Left cardiac atrium (tissue), 4 donors: ENCODE results near the gene USP17L29. TPM values are rescaled to one million over a fixed set of nuclear protein-coding genes. Genes with fewer than 3 reads are reported as not detected.
A peak's percentile ranks its signal among the peaks of the same experiment; 100 is the strongest.
"Not testable (repeated sequence)": the region's sequence is repeated elsewhere in the genome, so short reads cannot be mapped to it uniquely, and the experiment has no call there.

Experiments
- ATAC-seq, 2 donors: fragments of 200-7000 bp; cut with Tn5 transposase; one replicate each; pipeline ENCODE4 v1.9.1; 2020; ENCODE audit warnings: mild to moderate bottlenecking in 2 of 2, moderate library complexity in 2 of 2
- DNase-seq: peaks from one replicate; pipeline ENCODE4 v3.0.0-alpha.2; 2020
- intact Hi-C, 2 donors: fragments of 100-400 bp; cut with DNase I; formaldehyde crosslinking; loops; one replicate each; pipeline versions ENCODE4 v1.14.1 to v1.15.1; 2022 to 2023
- long read RNA-seq: library from polyadenylated mRNA; unstranded; transcript quantifications from one replicate; pipeline ENCODE4 v2.0.0, GENCODE V29; 2021
- total RNA-seq, 2 donors: library from RNA; stranded (reverse); fragmentation: NEBNext Ultra II Directional; extraction: Animal tissue kit (Norgen Biotek cat#: 25700); gene quantifications; one replicate each; pipeline ENCODE4 v1.2.1, GENCODE V29; 2021
- donor health status: DM: no; HTN: yes; CAD: no.
- donor health status: DM: no; HTN: yes; CAD: no; lungs with severe emphysema.
- donor health status: DM: yes; HTN: yes; CAD: no.
- donor health status: Dilated cardiomyopathy.

Gene USP17L29
- not detected for total RNA-seq
- long read RNA-seq = 0 reads

- ATAC-seq, DNase-seq, intact Hi-C loops: not testable (repeated sequence)
Observed at GRCh38 chr4:9353338-9353737, at the start of gene USP17L29. Gene USP17L29, plus strand, starts transcription at chr4:9353638. Its CDS starts 0 bp downstream, at chr4:9353638.

GRCh38 chr4:9324191-9324590 lies 29.2 kb upstream of the USP17L29 start:
- intact Hi-C loops, DNase-seq, ATAC-seq: not testable (repeated sequence)

- intact Hi-C loops, DNase-seq, ATAC-seq: not testable (repeated sequence)
Observed at GRCh38 chr4:9324865-9325264, 28.6 kb upstream of the USP17L29 start, which contains the start of gene USP17L24. Gene USP17L24, plus strand, starts transcription at chr4:9325165. Its CDS starts 0 bp downstream, at chr4:9325165.

GRCh38 chr4:9329611-9330010 lies 23.8 kb upstream of the USP17L29 start, which contains the start of gene USP17L25:
Gene USP17L25, plus strand, starts transcription at chr4:9329911. Its CDS starts 0 bp downstream, at chr4:9329911.
- DNase-seq, intact Hi-C loops, ATAC-seq: not testable (repeated sequence)

- intact Hi-C loops = not testable (repeated sequence)
Observed at GRCh38 chr4:9334358-9334757, 19.1 kb upstream of the USP17L29 start, which contains the start of gene USP17L26. Gene USP17L26, plus strand, starts transcription at chr4:9334658. Its CDS starts 0 bp downstream, at chr4:9334658.

GRCh38 chr4:9339103-9339502 lies 14.3 kb upstream of the USP17L29 start, which contains the start of gene USP17L5:
Gene USP17L5, plus strand, starts transcription at chr4:9339403. Its CDS starts 0 bp downstream, at chr4:9339403.
- DNase-seq, ATAC-seq, intact Hi-C loops: not testable (repeated sequence)

More at GRCh38 chr4:9334358-9334757, 19.1 kb upstream of the USP17L29 start, which contains the start of gene USP17L26:
- DNase-seq, ATAC-seq: not testable (repeated sequence)

GRCh38 chr4:9343848-9344247 lies 9.6 kb upstream of the USP17L29 start, which contains the start of gene USP17L27:
Gene USP17L27, plus strand, starts transcription at chr4:9344148. Its CDS starts 0 bp downstream, at chr4:9344148.
- ATAC-seq, intact Hi-C loops, DNase-seq: not testable (repeated sequence)

- DNase-seq, ATAC-seq, intact Hi-C loops: not testable (repeated sequence)
Observed at GRCh38 chr4:9348593-9348992, 4.8 kb upstream of the USP17L29 start, which contains the start of gene USP17L28. Gene USP17L28, plus strand, starts transcription at chr4:9348893. Its CDS starts 0 bp downstream, at chr4:9348893.

GRCh38 chr4:9350866-9351265 lies 2.6 kb upstream of the USP17L29 start:
- DNase-seq, intact Hi-C loops, ATAC-seq: not testable (repeated sequence)

- intact Hi-C loops, ATAC-seq, DNase-seq: not testable (repeated sequence)
Observed at GRCh38 chr4:9362829-9363228, 9.4 kb downstream of the USP17L29 start, which contains the start of gene USP17L30. Gene USP17L30, plus strand, starts transcription at chr4:9363129. Its CDS starts 0 bp downstream, at chr4:9363129.

- DNase-seq, intact Hi-C loops, ATAC-seq: not testable (repeated sequence)
Observed at GRCh38 chr4:9379881-9380280, 26.4 kb downstream of the USP17L29 start.

GRCh38 chr4:9381012-9381534 lies 27.6 kb downstream of the USP17L29 start:
- ATAC-seq, intact Hi-C loops: not testable (repeated sequence)
- peak; percentile 36 for DNase-seq

- ATAC-seq (no peak), DNase-seq (no peak)
- intact Hi-C loops = no loop called here
Observed at GRCh38 chr4:9384126-9384525, 30.7 kb downstream of the USP17L29 start.

- not testable (repeated sequence) for ATAC-seq
Observed at GRCh38 chr4:9389001-9389400, 35.6 kb downstream of the USP17L29 start.

More at GRCh38 chr4:9389001-9389400, 35.6 kb downstream of the USP17L29 start:
- intact Hi-C loops, DNase-seq: not testable (repeated sequence)

Other genes starting within 250 kb of the USP17L29 start
- gene FAM90A26, start 183.2 kb upstream of the USP17L29 start, total RNA-seq = not detected
- not detected for gene USP17L10, start 143.0 kb upstream of the USP17L29 start, total RNA-seq
- not detected for gene USP17L11, start 138.2 kb upstream of the USP17L29 start, total RNA-seq
- not detected for gene USP17L12, start 133.5 kb upstream of the USP17L29 start, total RNA-seq
- gene USP17L13, start 128.7 kb upstream of the USP17L29 start, total RNA-seq = not detected
- not detected for gene USP17L15, start 119.3 kb upstream of the USP17L29 start, total RNA-seq
- gene USP17L17, start 109.8 kb upstream of the USP17L29 start, total RNA-seq = not detected
- not detected for gene USP17L18, start 105.0 kb upstream of the USP17L29 start, total RNA-seq
- not detected for gene USP17L19, start 100.3 kb upstream of the USP17L29 start, total RNA-seq
- not detected for gene USP17L20, start 95.5 kb upstream of the USP17L29 start, total RNA-seq
- not detected for gene USP17L21, start 90.8 kb upstream of the USP17L29 start, total RNA-seq
- gene USP17L22, start 86.0 kb upstream of the USP17L29 start, total RNA-seq = not detected
- not detected for gene USP17L24, start 28.5 kb upstream of the USP17L29 start, total RNA-seq
- gene USP17L25, start 23.7 kb upstream of the USP17L29 start, total RNA-seq = not detected
- not detected for gene USP17L26, start 19.0 kb upstream of the USP17L29 start, total RNA-seq
- gene USP17L5, start 14.2 kb upstream of the USP17L29 start, total RNA-seq = not detected
- not detected for gene USP17L27, start 9.5 kb upstream of the USP17L29 start, total RNA-seq
- gene USP17L28, start 4.7 kb upstream of the USP17L29 start, total RNA-seq = not detected
- not detected for gene USP17L30, start 9.5 kb downstream of the USP17L29 start, total RNA-seq
- gene DEFB131A, start 90.8 kb downstream of the USP17L29 start, total RNA-seq = not detected